Transverse colon (tissue), 3 donors: ENCODE measurements around the gene HEPACAM.

Experiments
- CTCF ChIP-seq, 5 experiments: fragments of 200-600 bp in 3 of 5; fragments of 450-650 bp in 2 of 5; sonication (generic) in 3 of 5; IDR thresholded peaks; 1 replicate in 2 of 5; 2 replicates in 3 of 5; pipeline ENCODE4 v1.5.1; 2016 to 2017; ENCODE audit warnings: antibody characterized with exemption in 5 of 5, inconsistent platforms in 3 of 5, mild to moderate bottlenecking in 2 of 5, moderate library complexity in 1 of 5
- POLR2A ChIP-seq: fragments of 450-650 bp; IDR thresholded peaks from one replicate; pipeline ENCODE4 v1.6.1; 2016; ENCODE audit warnings: antibody characterized with exemption, mild to moderate bottlenecking, moderate library complexity

GRCh38 chr11:124977006-124977405 lies 41.2 kb upstream of the HEPACAM start:
- TF ChIP-seq POLR2A = no peak
- no peak for TF ChIP-seq CTCF (IDR thresholded peaks at IDR 0.05)
